SK-N-MC (cell line): Measurements from ENCODE around the gene SULT1A2.

Source experiments
- EZH2 ChIP-seq: fragments of 200-600 bp; sonication (generic); IDR thresholded peaks from one replicate; pipeline ENCODE4 v1.6.1; 2017; ENCODE audit warnings: antibody characterized with exemption
- FOXP2 ChIP-seq: optimal IDR thresholded peaks from 2 replicates; pipeline ENCODE3; 2011; ENCODE audit warnings: mild to moderate bottlenecking, moderate library complexity; ENCODE audit not compliant: insufficient read depth; ENCODE audit errors: extremely low read length, control extremely low read depth
- POLR2AphosphoS5 ChIP-seq: IDR thresholded peaks from 2 replicates; pipeline ENCODE4 v1.6.1; 2012; ENCODE audit warnings: mild to moderate bottlenecking, low read depth, low read length, borderline replicate concordance

DNA sequence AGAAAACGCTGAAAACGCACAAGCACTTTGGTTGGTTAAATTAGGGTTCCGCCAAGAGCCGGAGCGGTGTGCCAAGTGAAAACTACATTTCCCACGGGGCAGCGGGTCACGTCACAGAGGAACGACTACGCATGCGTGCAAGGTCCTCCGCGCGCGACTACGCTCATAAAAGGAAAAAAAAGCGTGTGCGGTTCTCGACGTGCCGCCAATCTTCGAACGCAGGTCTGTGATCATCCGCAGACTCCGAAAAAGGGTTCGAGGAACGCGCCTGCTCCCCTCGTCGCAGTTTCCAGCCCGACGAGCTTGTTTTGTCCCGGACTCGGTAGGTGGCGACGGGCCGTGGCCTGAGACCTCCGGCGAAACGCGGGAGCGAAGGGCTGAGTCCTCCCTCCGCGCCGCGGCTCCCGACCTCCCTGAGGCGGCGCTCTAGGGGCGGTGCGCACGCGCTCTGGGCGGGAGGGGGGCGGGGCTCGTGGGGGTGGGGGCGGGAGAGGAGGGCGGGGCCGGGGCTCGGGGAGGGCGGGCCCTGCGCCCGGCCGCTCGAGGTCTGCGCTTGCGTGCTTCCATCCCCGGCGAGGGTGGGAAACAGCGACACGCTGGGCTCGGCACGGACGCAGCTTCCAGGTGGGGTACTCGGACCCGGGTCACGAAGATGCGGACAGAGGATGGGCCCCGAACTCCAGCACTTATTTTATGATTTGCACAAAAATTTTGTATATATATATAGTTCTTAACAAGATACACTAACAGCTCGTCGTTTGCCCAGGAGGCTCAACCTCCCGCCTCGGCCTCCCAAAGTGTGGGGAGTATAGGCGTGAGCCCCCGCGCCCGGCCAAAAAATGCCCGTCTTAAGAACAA, 42.8 kb downstream of the SULT1A2 start, which contains the start of gene SGF29:
- TF ChIP-seq EZH2 (no peak), POLR2AphosphoS5 (peak; percentile 99), FOXP2 (peak; percentile 30)
